Stimulated activated CD4-positive, alpha-beta T cell treated with anti-CD3 and anti-CD28 coated beads, Interleukin-4, amount 100 ng/mL, for 1 hour (primary cell): ENCODE results near the gene IL17RC.

ENCODE experiments used
- DNase-seq: peaks from one replicate; pipeline ENCODE4 v3.0.0-alpha.2; 2020

Gene IL17RC

GRCh38 chr3:9946112-9947024 is 29.5 kb downstream of the IL17RC start:
- DNase-seq = peak; percentile 78

DNA sequence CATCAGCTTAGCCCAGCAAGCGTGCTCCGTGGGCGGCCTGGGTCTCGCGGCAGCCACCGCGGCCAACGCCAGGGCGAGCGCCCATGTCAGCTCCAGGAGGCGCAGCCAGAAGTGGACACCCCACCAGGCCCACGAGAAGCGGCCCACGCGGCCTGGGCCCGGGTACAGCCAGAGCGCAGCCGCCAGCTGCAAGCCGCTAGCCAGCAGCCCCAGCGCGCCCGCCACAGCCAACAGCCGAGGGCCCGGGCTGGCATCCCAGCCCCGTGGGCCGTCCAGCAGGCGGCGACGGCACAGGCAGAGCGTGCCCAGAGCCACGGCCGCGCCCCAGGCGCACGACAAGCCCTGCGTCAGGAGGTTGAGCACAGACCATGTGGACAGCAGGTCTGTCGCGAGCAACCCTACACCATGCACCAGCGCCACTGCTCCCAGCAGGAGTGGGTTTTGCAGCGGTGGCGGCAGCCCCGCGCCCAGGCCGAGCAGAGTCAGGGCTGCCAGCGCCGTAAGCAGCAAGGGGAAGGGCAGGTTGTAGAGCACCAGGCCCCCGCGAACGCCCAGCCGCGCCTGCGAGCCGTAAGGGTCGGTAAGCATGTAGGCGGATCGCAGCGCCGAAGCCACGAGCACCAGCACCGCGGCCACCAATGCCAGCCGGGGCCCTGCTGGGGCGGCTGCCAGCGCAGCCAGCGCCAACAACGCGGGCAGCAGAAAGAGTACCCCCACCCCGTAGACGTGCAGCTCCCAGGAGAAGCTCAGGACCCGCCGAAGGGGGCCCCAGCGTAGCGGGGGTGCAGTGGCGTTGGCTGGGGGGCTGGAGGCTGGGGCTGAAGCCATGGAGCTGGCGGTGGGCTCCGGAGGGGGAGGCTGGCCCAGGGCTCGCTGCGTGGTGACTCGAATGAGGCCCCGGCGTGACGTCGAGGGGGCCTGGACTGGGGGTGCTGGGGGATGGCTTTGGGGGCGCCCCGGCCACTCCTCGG is 30.4 kb downstream of the IL17RC start:
- DNase-seq = no peak

DNA sequence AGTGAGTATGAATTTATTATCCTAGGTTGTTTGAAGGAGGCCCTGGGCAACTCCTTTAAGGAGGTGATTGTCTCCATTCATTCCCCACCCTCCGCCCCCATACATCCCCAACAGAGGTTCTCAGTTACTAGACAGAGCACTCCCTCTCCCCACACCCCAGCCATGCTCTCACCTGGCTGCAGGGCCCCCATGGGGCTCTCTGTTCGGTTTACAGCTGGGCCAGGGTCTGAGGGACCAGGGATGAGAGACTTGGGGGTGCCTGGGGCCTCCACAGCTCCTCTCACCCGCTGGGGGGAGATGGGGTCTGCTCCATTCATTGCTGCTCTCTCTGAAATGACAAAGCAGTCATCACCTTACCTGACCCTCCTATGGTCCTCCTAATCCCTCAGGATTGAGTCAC is 31.7 kb downstream of the IL17RC start:
- DNase-seq = no peak

- DNase-seq = no peak
Observed at GRCh38 chr3:9949115-9949514, 32.2 kb downstream of the IL17RC start.

DNA sequence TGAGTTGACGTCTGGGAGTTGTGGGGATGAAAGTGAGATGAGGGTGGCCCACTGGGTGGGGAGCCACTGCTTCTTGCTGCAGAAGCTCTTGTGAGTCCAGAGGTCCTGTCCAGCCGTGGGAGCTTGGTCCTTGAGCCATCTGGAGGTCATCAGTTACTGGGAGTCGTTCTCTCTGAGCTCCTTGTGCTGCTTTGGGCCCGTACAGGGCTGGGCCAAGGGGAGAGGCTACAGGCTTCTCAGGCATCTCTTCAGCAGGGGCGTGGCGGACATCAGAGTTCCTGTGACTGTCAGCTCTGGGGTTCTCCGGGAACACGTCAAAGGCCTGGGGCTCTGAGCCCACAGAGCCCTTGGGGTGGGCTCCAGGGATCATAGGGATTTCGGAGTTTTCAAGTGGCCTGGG is 32.7 kb downstream of the IL17RC start:
- no peak for DNase-seq

DNA sequence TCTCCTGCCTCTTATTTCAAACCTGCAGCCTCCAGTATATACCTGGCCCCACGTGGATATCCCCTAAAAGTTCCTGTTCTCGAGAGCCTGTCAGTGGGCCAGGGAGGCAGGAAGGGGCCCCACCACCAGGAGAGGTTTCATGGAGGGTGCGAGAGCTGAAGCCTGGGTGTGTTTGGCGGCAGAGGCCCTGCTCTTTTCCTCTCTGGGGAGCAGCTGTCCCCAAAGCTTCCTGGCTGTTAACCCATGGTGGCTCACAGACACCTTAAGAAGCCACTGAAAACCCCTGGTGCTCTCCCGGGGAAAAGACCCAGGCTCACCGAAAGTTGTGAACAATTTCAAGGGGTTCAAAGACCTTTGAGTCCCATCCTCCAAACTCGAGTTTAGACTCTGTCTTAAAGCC is 34.2 kb downstream of the IL17RC start:
- no peak for DNase-seq

- no peak for DNase-seq
Observed at GRCh38 chr3:9951598-9951961, 34.7 kb downstream of the IL17RC start.

DNA sequence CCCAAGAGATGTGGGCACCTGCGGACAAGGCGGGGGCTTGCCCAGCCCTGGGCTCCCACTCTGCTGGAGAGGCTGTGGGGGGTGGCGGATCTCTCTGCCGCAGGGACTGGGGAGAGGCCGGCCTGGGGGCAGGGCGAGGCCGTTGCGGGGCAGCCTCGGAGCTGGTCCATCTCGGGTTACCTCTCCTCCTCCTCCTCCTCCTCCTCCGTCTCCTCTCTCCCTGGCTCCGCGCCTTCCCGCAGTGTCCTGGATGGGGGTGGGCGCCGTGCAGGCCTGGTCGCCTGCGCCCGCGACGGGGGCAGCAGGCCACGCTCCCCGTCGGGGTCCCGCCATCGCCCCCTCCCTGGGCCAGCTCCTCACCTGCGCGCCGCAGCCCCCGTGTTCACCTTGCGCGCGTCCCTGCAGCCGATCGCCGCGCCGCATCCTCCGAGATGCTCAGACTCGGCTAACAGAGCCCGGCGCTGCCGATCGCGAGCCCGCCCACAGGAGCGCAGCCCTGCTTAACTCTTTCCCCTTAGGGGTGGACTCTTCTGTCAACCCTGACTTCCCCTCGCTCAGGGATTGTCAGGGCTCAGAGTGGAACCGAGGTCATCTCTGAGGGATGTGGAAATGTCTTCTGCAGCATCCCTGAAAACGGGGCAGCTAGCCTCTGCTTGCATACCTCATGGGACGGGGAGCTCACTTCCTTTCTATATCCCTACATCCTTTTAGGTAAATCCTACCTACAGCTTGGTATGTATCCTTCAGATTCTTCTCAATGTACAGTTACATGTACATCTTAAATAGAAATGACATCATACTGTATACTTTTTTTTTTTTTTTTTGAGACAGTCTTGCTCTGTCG is 35.3 kb downstream of the IL17RC start, which contains the start of gene PRRT3:
TSS of gene PRRT3 (minus strand) at position 447 of the 844 bp plus-strand sequence. CDS start 2,293 bp downstream, outside the sequence.
- DNase-seq = peak; percentile 71

DNA sequence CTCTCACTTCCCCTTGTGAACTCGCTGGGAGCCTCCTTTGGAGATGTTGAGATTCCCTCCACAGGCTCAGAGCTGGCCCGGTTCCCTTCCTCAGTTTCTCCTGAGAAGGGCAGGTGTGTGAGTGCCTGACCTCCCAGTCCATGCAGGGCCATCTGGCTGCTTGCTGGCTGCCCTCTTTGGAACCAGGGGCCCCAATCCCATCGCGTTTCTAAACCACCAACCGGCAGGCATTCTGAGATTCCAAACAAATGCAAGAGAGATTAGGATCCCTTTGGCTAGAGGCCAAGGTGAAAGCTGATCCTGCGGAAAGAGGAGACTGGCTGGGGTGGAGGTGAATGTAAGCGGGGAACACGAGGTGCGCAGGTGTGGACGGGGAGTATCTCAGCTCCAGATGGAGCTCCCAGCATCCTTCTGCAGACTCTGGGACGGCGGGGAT is 38.2 kb downstream of the IL17RC start:
- no peak for DNase-seq

DNA sequence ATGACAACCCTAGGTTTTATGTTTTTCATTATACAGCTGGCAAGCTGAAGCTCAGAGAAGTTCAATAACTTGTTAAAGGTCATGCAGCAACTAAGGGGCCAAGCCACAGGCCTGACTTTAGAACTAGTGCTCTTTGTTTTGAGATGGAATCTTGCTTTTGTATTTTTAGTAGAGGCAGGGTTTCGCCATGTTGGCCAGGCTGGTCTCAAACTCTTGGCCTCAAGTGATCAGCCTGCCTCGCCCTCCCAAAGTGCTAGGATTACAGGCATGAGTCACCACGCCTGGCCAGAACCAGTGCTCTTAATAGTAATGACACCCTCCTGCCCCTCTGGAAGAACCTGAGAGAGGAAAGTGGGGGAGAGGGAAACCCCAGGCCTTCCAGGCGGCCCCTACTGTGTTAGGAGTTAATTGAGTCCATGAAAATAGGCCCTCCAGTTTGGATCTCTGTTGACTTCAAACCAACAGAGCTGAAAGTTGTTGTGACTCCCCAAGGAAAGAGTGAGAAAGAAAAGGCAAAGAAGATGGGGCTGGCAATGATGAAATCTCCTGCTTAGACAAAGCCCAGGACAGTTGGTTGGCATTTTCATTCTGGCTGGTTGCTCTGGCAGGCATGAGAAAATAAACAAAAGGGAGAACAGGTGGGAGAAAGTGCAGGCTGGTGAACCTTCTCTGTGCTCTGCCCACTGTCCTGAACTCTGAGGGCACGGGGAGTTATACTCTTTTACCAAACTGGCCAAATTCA is 38.9 kb downstream of the IL17RC start:
- no peak for DNase-seq

DNA sequence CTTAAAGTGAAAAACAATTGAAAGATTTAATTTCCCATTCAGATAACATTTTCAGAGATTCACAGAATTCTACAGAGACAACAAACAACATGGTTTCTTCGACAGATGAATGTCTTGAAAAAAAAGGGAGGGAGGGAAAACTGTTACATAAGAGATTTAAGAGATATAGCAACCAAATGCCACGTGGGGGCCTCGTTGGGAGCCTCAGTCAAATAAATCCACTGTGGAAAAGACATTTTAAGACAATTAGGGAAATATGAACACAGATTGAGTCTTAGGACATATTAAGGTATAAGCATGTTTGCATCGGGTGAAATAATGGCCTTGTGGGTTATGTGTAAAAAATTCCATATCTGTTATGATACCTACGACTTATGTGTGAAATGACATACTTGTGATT is 40.3 kb downstream of the IL17RC start:
- DNase-seq = no peak

- DNase-seq = no peak
Observed at GRCh38 chr3:9965200-9965875, 48.4 kb downstream of the IL17RC start.

- no peak for DNase-seq
Observed at GRCh38 chr3:9966841-9967240, 49.9 kb downstream of the IL17RC start.

GRCh38 chr3:9969632-9970019 is 52.7 kb downstream of the IL17RC start:
- no peak for DNase-seq

- DNase-seq = no peak
Observed at GRCh38 chr3:9970020-9970652, 53.2 kb downstream of the IL17RC start.

GRCh38 chr3:9976721-9977709 is 60.1 kb downstream of the IL17RC start:
- no peak for DNase-seq

DNA sequence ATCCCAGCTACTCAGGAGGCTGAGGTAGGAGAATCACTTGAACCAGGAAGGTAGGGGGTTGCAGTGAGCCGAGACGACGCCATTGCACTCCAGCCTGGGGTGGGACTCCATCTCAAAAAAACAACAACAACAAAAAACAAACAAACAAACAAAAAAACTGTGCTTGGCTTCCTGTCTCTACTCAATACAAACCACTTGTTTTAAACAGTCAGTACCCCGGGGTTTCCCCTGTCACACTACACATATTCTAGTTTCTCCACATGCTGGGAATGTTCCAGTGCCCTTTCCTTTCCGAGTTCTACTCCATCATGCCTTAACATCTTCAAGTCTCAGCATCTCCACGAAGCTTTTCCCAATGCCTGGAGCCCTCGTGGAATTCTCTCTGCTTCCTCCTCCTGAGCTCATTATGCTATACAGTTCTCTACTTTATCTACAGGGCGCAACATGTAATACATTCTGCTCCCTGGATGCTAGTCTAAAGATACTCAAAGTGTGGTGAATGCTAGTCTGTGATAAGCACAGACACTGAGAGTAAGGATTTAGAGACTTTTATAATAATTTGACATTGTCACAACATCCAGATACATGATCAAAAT is 61.9 kb downstream of the IL17RC start:
- no peak for DNase-seq

DNA sequence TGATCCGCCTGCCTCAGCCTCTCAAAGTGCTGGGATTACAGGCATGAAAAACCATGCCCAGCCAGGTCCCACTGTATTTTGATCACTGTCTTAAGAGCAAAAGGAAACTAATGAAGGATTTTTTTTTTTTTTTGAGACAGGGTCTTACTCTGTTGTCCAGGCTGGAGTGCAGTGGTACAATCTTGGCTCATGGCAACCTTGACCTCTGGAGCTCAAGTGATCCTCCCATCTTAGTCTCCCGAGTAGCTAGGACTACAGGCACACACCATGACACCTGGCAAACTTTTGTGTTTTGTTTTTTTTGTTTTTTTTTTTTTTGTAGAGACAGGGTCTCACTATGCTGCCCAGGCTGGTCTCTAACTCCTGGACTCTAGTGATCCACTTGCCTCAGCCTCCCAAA is 63.4 kb downstream of the IL17RC start:
- DNase-seq = no peak
